ENCODE data around the gene TRIM45. TPM values are rescaled to one million over a fixed set of nuclear protein-coding genes. Genes with fewer than 3 reads are reported as not detected.
"Not testable (repeated sequence)": the region's sequence is repeated elsewhere in the genome, so short reads cannot be mapped to it uniquely, and the experiment has no call there.

TRIM45 gene
- total RNA-seq, 1 experiment from 2014 or later = not detected

DNA sequence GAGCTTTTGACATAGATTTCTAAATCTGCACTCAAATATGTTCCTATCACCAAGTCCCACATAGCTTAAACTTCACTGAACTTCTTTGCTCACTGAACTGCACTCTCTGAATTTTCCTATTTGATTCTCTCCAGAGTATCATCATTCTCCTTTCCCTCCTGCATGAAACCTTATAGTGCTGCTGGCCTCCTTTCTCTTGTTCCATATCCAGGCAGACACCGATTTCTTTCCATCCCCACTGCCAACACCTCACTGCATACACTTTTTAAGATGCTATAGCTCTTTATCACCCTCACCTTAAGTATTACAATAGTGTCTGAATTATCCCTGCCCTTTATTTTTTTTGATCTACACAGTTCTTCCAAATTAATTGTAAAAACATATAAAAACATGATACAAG lies 3.1 kb upstream of the TRIM45 start:
- H3K4me2 ChIP-seq (ENCODE audit: low read depth, low read length, poor library complexity, severe bottlenecking) = no peak overlapping the region
- H3K9ac ChIP-seq (ENCODE audit: low read length) = no peak overlapping the region
- no peaks in the 10 kb centered on the region for H3K9me2 ChIP-seq (replicated peaks; ENCODE audit: insufficient read depth, low read length)
- H3K79me2 ChIP-seq (ENCODE audit: low read length) = no peaks in the 10 kb centered on the region
- H3K27me3 ChIP-seq (ENCODE audit: low read length) = no peaks in the 10 kb centered on the region
- H3K27ac ChIP-seq (ENCODE audit: low read length) = no peak overlapping the region
- no peaks in the 10 kb centered on the region for H3K4me1 ChIP-seq (ENCODE audit: low read length)
- H3K9me3 ChIP-seq (ENCODE audit: low read length) = no peaks in the 10 kb centered on the region
- no peak overlapping the region for H3K4me3 ChIP-seq (ENCODE audit: low read length)
- H2AFZ ChIP-seq (ENCODE audit: low read length) = no peak overlapping the region
- H3K36me3 ChIP-seq (ENCODE audit: insufficient read depth, low read length) = no peaks in the 10 kb centered on the region
- DNase-seq = no peak
- no peaks in the 10 kb centered on the region for H4K20me1 ChIP-seq (ENCODE audit: insufficient read depth, low read depth, low read length)

DNA sequence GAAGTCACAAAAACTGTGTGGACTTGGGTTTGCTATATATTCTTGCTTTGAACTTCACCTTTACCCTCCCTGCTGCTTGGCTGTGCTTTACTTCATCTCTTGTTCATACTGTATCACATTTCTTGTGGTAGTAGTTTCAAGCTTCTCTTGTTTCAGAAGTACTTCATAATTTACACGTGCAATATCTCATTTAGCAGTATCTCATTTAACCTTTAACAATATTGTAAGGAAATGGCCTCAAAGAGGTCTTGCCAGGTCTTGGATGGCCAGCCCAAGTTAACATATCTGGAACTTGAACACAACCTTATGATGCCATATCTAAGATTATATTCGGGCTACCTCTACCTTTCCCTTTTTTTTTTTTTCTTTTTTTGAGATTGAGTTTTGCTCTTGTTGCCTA lies 1.7 kb upstream of the TRIM45 start:
- H3K36me3 ChIP-seq (ENCODE audit: insufficient read depth, low read length) = no peaks in the 10 kb centered on the region
- no peaks in the 10 kb centered on the region for H3K9me3 ChIP-seq (ENCODE audit: low read length)

DNA sequence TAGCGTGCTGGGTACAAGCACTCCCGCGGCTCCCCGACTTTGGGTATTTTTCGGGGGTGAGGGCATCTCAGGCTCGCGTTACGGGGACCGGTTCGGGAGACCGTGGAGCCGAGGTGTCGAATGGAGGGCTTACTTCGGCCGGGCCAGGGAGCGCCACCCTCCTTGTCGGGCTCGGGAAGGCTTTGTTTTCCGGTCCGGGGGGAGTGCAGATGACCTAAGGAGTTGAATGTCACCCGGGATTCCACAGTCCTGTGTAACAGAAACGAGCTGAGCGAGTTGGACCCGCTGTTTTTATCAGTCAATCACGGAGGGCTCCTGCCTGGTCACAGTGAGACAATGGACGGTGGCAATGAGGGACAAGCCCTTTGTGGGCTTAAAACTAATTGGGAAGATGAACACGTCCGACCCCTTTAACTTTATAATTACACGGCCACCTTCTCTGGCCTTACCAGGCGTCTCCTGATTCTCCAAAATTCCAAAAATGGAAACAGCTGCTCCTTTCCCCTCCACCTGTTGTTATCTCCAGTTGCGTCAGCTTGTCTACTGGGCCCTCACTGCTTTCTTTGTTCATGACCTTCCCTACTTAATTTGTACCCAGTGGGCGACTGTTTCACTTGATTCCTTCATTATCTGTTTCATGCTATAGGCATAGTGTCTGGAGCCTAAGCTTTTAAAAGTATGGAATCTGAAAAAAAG lies 929 bp upstream of the TRIM45 start:
- H3K9me3 ChIP-seq (ENCODE audit: low read length) = no peaks in the 10 kb centered on the region
- no peaks in the 10 kb centered on the region for H3K36me3 ChIP-seq (ENCODE audit: insufficient read depth, low read length)
- no peak overlapping the region for H3K27ac ChIP-seq (ENCODE audit: low read length)
- H3K4me1 ChIP-seq (ENCODE audit: low read length) = no peaks in the 10 kb centered on the region
- H3K4me3 ChIP-seq (ENCODE audit: low read length) = no peak overlapping the region
- H3K9ac ChIP-seq (ENCODE audit: low read length) = no peak overlapping the region
- no peaks in the 10 kb centered on the region for H3K27me3 ChIP-seq (ENCODE audit: low read length)
- no peak for DNase-seq
- H3K4me2 ChIP-seq (ENCODE audit: low read depth, low read length, poor library complexity, severe bottlenecking) = no peak overlapping the region
- no peaks in the 10 kb centered on the region for H3K9me2 ChIP-seq (replicated peaks; ENCODE audit: insufficient read depth, low read length)
- no peaks in the 10 kb centered on the region for H4K20me1 ChIP-seq (ENCODE audit: insufficient read depth, low read depth, low read length)
- H3K79me2 ChIP-seq (ENCODE audit: low read length) = no peaks in the 10 kb centered on the region
- H2AFZ ChIP-seq (ENCODE audit: low read length) = no peak overlapping the region

More for the DNA sequence above, 1.7 kb upstream of the TRIM45 start:
- H3K9ac ChIP-seq (ENCODE audit: low read length) = no peak overlapping the region
- H3K27me3 ChIP-seq (ENCODE audit: low read length) = no peaks in the 10 kb centered on the region
- H3K4me1 ChIP-seq (ENCODE audit: low read length) = no peaks in the 10 kb centered on the region
- no peak overlapping the region for H2AFZ ChIP-seq (ENCODE audit: low read length)
- no peaks in the 10 kb centered on the region for H4K20me1 ChIP-seq (ENCODE audit: insufficient read depth, low read depth, low read length)
- H3K27ac ChIP-seq (ENCODE audit: low read length) = no peak overlapping the region
- H3K79me2 ChIP-seq (ENCODE audit: low read length) = no peaks in the 10 kb centered on the region
- no peaks in the 10 kb centered on the region for H3K9me2 ChIP-seq (replicated peaks; ENCODE audit: insufficient read depth, low read length)
- no peak overlapping the region for H3K4me2 ChIP-seq (ENCODE audit: low read depth, low read length, poor library complexity, severe bottlenecking)
- H3K4me3 ChIP-seq (ENCODE audit: low read length) = no peak overlapping the region
- no peak for DNase-seq

DNA sequence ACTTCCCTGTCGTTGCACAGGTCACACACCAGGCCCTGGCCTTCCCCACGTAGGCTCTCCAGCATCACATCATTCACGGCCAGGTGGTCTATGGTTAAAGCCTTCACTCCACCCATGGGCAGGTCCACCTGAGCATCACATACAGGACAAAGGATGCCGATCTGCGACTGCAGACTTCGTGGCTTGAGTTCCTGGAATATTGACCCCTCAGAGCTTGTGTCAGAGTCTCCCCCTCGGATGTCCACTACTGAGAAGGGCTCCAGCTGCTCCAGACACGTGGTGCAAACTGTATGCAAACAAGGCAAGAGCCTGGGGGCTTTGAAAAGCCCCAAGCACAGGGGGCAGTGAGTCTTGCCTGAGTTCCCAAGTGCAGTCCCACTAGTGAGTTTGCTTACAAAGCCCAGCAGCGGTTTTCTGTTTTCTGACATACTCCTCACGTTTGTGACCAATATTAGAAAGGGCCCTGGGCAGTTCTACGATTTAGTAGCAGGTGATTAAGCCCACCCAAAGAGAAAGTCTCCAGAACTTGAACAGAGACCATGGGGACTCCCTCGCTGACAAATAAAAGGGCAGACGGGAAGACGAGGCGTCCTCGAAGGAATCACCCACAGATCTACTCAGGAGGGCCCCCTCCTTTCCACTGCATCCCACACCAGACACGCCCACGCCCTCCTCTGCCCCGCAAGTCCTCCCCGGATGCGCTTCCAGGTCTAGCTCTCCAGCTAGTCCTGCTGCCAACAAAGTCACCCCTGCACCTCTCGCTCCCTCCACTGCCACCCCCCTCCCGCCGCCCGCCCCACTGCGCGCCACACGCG lies 568 bp downstream of the TRIM45 start:
- Histone ChIP-seq H3K27me3 (ENCODE audit: low read length) (no peaks in the 10 kb centered on the region), H3K4me3 (ENCODE audit: low read length) (no peak overlapping the region), H3K9me2 (replicated peaks; ENCODE audit: insufficient read depth, low read length) (no peaks in the 10 kb centered on the region), H4K20me1 (ENCODE audit: insufficient read depth, low read depth, low read length) (no peaks in the 10 kb centered on the region), H3K36me3 (ENCODE audit: insufficient read depth, low read length) (no peaks in the 10 kb centered on the region), H3K9ac (ENCODE audit: low read length) (no peak overlapping the region), H3K9me3 (ENCODE audit: low read length) (no peaks in the 10 kb centered on the region), H3K79me2 (ENCODE audit: low read length) (no peaks in the 10 kb centered on the region), H3K4me1 (ENCODE audit: low read length) (no peaks in the 10 kb centered on the region), H3K27ac (ENCODE audit: low read length) (no peak overlapping the region), H3K4me2 (ENCODE audit: low read depth, low read length, poor library complexity, severe bottlenecking) (no peak overlapping the region), H2AFZ (ENCODE audit: low read length) (no peak overlapping the region)
- no peak for DNase-seq

DNA sequence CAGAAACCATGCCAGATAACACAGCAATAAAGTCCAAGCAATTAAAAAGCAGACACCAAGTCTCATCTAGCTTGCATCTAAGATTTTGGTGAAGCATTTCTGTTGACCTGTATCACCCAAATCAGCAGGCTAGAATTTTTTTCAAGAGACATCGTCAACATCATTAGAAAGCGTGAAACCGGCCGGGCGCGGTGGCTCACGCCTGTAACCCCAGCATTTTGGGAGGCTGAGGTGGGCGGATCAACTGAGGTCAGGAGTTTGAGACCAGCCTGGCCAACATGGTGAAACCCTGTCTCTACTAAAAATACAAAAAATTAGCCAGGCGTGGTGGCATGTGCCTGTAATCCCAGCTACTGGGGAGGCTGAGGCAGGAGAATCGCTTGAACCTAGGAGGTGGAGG lies 2.4 kb downstream of the TRIM45 start:
- H3K4me3 ChIP-seq (ENCODE audit: low read length); DNase-seq; H3K9ac ChIP-seq (ENCODE audit: low read length); H3K27ac ChIP-seq (ENCODE audit: low read length); H3K4me1 ChIP-seq (ENCODE audit: low read length); H3K4me2 ChIP-seq (ENCODE audit: low read depth, low read length, poor library complexity, severe bottlenecking); H3K9me2 ChIP-seq (replicated peaks; ENCODE audit: insufficient read depth, low read length); H3K27me3 ChIP-seq (ENCODE audit: low read length); H2AFZ ChIP-seq (ENCODE audit: low read length); H3K79me2 ChIP-seq (ENCODE audit: low read length); H3K36me3 ChIP-seq (ENCODE audit: insufficient read depth, low read length); H4K20me1 ChIP-seq (ENCODE audit: insufficient read depth, low read depth, low read length); H3K9me3 ChIP-seq (ENCODE audit: low read length): not testable (repeated sequence)

DNA sequence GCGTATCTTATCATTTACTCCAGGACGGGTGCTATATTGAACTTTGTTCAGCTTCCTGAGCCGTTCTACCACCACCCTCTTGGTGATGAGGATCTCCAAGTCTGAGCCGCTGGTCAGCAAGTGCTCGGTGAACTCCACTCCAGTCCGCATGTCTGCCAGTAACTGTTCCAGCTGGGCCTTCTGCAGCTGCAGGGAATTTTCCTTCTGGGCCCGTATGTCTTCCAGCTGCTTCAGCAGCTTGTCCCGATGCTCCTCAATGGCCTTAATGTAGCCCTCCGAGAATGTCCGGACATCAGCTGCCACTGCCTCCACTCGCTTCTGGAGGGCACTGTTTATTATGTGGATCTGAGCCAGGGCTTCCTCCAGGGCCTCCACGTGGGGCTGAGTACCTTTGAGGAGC lies 3.4 kb downstream of the TRIM45 start:
- Histone ChIP-seq H3K4me2 (ENCODE audit: low read depth, low read length, poor library complexity, severe bottlenecking) (no peak overlapping the region), H3K4me3 (ENCODE audit: low read length) (no peak overlapping the region), H3K9me2 (replicated peaks; ENCODE audit: insufficient read depth, low read length) (no peaks in the 10 kb centered on the region), H3K36me3 (ENCODE audit: insufficient read depth, low read length) (no peaks in the 10 kb centered on the region), H3K9me3 (ENCODE audit: low read length) (no peaks in the 10 kb centered on the region), H3K79me2 (ENCODE audit: low read length) (no peaks in the 10 kb centered on the region), H3K27ac (ENCODE audit: low read length) (no peak overlapping the region), H2AFZ (ENCODE audit: low read length) (no peak overlapping the region), H3K27me3 (ENCODE audit: low read length) (no peaks in the 10 kb centered on the region), H3K4me1 (ENCODE audit: low read length) (no peaks in the 10 kb centered on the region), H4K20me1 (ENCODE audit: insufficient read depth, low read depth, low read length) (no peaks in the 10 kb centered on the region), H3K9ac (ENCODE audit: low read length) (no peak overlapping the region)
- DNase-seq = no peak

DNA sequence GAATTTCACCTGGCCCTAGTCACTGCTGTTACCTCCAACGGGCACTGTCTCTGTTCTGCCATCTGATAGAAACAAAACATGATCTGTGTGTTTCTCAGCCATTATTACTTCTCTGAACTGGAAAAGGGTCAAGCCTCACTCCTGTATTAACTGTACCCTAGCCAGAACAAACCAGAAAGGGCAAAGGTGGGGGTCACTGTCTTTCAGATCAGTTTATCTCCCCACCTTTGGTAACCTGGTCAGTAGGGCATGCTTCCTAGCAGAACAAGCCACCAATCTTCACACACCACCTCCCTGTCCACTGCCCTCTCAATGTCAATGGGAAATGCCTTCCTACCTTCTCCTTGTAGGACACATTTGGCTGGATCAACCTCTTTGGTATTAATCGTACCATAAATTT lies 3.9 kb downstream of the TRIM45 start:
- no peaks in the 10 kb centered on the region for H4K20me1 ChIP-seq (ENCODE audit: insufficient read depth, low read depth, low read length)
- H3K79me2 ChIP-seq (ENCODE audit: low read length) = no peaks in the 10 kb centered on the region
- no peak for DNase-seq
- no peak overlapping the region for H3K9ac ChIP-seq (ENCODE audit: low read length)
- H3K9me2 ChIP-seq (replicated peaks; ENCODE audit: insufficient read depth, low read length) = no peaks in the 10 kb centered on the region
- no peaks in the 10 kb centered on the region for H3K36me3 ChIP-seq (ENCODE audit: insufficient read depth, low read length)
- H3K27ac ChIP-seq (ENCODE audit: low read length) = no peak overlapping the region
- no peak overlapping the region for H3K4me3 ChIP-seq (ENCODE audit: low read length)
- H3K4me2 ChIP-seq (ENCODE audit: low read depth, low read length, poor library complexity, severe bottlenecking) = no peak overlapping the region
- H3K9me3 ChIP-seq (ENCODE audit: low read length) = no peaks in the 10 kb centered on the region
- H3K27me3 ChIP-seq (ENCODE audit: low read length) = no peaks in the 10 kb centered on the region
- no peaks in the 10 kb centered on the region for H3K4me1 ChIP-seq (ENCODE audit: low read length)
- no peak overlapping the region for H2AFZ ChIP-seq (ENCODE audit: low read length)

DNA sequence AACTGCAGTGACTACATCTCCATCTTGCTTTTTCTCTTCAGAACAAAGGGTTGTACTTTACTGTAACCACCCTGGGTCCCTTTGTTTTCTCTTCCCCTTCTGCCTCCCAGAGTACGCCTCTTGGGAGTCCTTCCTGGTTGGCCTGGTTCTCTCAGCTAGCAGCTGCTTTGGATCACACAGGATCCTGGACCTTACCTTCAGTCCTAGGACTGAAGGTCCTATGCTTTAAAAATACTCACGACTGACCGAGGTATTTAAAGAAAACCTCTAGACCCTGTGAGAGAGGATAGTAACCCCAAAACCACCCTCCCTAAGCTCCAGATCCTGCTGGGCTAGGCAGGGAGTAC lies 4.8 kb downstream of the TRIM45 start:
- DNase-seq = no peak
- H3K4me2 ChIP-seq (ENCODE audit: low read depth, low read length, poor library complexity, severe bottlenecking) = no peak overlapping the region

More for the DNA sequence above, 4.8 kb downstream of the TRIM45 start:
- Histone ChIP-seq H4K20me1 (ENCODE audit: insufficient read depth, low read depth, low read length) (no peaks in the 10 kb centered on the region), H3K9me3 (ENCODE audit: low read length) (no peaks in the 10 kb centered on the region), H3K9me2 (replicated peaks; ENCODE audit: insufficient read depth, low read length) (no peaks in the 10 kb centered on the region), H3K4me3 (ENCODE audit: low read length) (no peak overlapping the region), H3K27me3 (ENCODE audit: low read length) (no peaks in the 10 kb centered on the region), H3K79me2 (ENCODE audit: low read length) (no peaks in the 10 kb centered on the region), H3K36me3 (ENCODE audit: insufficient read depth, low read length) (no peaks in the 10 kb centered on the region), H3K9ac (ENCODE audit: low read length) (no peak overlapping the region), H2AFZ (ENCODE audit: low read length) (no peak overlapping the region), H3K27ac (ENCODE audit: low read length) (no peak overlapping the region), H3K4me1 (ENCODE audit: low read length) (no peaks in the 10 kb centered on the region)
